GM12873 (cell line): Measurements from ENCODE around the gene NCF2.

Experiments
- TF ChIP-seq, protein P1 (sequence below): IDR thresholded peaks from 2 replicates; pipeline ENCODE4 v1.5.1; 2012; ENCODE audit warnings: low read depth, mild to moderate bottlenecking, moderate library complexity, low read length, control low read depth; ENCODE audit not compliant: insufficient read depth; ENCODE audit errors: missing control alignments

The NCF2 gene, protein sequence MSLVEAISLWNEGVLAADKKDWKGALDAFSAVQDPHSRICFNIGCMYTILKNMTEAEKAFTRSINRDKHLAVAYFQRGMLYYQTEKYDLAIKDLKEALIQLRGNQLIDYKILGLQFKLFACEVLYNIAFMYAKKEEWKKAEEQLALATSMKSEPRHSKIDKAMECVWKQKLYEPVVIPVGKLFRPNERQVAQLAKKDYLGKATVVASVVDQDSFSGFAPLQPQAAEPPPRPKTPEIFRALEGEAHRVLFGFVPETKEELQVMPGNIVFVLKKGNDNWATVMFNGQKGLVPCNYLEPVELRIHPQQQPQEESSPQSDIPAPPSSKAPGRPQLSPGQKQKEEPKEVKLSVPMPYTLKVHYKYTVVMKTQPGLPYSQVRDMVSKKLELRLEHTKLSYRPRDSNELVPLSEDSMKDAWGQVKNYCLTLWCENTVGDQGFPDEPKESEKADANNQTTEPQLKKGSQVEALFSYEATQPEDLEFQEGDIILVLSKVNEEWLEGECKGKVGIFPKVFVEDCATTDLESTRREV

DNA sequence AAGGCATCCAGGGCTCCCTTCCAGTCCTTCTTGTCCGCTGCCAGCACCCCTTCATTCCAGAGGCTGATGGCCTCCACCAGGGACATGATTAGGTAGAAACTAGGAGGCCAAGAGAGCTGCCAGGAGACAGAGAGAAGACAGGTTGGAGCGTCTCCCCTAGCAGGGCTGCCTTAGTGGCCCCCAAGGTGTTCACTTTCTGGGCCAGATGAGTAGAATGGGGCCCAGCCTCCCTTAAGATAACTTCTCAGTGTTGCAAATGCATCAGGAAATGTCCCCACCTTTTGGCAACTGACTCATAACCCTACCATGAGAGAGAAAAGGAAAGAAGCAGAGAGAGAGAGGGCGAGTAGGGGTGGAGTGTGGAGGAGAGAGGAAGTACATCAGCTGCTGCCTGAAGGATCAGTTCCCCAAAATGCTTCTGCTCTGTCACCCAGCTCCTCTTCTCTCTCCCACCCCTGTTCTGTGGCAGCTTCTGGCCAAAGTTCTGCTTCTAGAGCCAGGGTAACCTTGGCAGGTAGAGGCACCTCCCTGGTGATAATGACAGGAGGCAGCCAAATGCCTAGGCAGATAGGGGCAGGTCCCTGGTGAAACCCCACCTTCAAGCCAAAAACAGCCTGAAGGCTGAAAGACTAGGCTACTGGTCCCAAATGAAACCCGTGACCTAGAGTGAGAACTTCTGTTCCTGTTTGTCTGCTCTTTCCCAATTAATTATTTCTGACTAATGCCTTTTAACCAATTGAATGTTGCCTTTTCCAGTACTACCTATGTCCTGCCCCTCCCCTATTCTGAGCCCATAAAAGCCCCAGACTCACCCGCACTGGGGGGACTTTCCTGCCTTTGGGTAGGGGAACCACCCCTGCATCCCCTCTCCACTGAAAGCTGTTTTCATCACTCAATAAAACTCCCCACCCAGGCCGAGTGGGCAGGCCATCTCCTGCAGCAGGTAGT is at the start of gene NCF2:
Gene NCF2 (minus strand): TSS at position 216 of the 948 bp plus-strand sequence. CDS start 130 bp downstream, at position 86.
- TF ChIP-seq, protein P1, sequence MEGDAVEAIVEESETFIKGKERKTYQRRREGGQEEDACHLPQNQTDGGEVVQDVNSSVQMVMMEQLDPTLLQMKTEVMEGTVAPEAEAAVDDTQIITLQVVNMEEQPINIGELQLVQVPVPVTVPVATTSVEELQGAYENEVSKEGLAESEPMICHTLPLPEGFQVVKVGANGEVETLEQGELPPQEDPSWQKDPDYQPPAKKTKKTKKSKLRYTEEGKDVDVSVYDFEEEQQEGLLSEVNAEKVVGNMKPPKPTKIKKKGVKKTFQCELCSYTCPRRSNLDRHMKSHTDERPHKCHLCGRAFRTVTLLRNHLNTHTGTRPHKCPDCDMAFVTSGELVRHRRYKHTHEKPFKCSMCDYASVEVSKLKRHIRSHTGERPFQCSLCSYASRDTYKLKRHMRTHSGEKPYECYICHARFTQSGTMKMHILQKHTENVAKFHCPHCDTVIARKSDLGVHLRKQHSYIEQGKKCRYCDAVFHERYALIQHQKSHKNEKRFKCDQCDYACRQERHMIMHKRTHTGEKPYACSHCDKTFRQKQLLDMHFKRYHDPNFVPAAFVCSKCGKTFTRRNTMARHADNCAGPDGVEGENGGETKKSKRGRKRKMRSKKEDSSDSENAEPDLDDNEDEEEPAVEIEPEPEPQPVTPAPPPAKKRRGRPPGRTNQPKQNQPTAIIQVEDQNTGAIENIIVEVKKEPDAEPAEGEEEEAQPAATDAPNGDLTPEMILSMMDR: no peak

DNA sequence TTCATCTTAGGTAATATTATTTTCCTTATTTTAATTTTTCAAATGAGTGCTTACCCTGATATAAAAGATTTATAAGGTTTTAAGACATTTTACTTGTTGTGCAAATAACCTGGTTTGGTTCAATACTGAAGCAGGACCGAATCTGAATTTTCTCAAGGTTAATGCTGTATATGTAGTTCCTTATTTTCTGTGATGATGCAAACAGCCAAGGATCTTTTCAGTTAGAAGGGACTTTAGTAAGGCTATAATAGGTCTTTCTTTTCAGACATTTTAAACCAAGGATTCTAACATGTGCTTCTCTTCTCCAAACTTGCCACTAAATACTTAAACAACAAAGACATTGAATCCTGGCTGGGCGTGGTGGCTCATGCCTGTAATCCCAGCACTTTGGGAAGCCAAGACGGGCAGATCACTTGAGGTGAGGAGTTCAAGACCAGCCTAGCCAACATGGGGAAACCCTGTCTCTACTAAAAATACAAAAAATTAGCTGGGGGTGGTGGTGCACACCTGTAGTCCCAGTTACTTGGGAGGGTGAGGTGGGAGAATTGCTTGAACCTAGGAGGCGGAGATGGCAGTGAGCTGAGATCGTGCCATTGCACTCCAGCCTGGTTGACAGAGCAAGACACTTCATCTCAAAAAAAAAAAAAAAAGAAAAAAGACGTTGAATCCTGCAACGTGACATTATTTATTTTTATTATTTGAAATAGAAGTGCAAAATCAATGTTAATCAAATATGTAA is 48.6 kb upstream of the NCF2 start:
- TF ChIP-seq, protein P1: no peak

DNA sequence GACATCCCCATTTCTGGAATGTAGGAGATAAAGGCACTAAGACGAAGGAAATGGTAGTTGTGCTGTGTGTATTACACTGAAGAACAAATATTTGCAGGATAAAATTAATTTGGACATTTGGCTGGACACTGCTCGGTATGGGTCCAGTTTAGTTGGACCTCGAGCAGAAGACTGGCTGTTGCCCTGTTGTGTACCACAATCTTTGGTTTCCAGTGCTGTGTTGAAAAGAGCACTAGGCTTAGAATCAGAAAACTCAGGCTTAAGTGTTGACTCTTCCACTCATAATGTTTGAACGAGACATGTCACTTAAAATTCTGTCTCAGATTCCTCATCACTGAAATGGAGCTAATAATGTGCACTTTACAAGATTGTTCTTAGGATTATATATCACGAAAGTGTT is 46.5 kb upstream of the NCF2 start:
- TF ChIP-seq, protein P1: no peak

DNA sequence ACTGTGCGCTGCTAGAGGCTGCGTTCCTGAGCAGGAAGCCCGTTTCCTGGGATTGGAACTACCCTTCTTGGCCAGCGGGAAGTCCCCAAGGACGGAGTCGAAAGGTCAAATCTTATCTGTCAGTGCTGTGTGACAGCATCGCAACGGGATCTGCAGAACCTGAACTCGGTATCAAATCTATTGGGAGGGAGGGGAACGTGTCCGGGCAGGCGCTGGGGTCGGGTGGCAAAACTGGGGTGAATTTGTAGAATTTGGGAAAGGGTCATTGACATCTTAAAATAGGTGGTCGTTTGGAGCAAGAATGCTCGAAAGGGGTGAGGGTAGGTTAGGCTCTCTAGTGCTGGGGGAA is 46.0 kb upstream of the NCF2 start:
- TF ChIP-seq, protein P1: no peak

DNA sequence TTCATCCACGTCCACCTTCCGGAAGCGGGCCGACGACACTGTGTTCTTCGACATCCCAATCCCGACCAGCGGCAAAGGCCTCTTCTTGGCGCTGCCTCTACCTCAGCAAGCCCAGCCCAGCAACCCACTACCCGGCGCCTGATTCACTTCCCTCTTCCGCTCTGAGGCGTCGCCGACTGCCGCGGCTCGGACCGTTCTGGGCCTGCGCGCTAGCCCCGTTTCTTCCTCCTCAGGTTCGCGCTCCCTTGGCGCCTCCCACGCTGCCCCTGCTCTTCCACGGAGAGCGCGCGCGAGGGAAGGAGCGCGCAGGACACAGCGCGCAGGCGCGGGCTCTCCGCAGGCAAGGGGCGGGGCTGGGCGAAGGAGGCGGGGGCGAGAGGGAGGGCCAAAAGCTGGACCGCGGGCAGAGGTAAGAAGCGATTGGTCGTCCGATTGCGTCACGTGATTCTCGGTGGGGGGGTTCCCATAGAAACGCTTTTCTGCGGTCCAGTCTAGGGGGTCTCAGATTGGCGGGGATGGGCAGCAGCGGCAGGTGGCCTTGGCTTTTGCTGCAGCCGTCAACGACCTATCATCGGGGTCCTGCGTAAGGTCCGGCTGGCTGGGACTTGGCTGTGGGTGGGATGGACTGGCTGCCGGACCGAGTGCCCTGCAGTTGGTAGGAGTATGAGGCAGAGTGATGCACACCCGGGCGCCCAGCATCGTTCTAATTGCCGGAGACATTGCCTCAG is 45.5 kb upstream of the NCF2 start, which contains the start of gene ARPC5:
Gene ARPC5 (minus strand): TSS at position 178 of the 728 bp plus-strand sequence. CDS start 124 bp downstream, at position 54.
- TF ChIP-seq, protein P1: no peak

DNA sequence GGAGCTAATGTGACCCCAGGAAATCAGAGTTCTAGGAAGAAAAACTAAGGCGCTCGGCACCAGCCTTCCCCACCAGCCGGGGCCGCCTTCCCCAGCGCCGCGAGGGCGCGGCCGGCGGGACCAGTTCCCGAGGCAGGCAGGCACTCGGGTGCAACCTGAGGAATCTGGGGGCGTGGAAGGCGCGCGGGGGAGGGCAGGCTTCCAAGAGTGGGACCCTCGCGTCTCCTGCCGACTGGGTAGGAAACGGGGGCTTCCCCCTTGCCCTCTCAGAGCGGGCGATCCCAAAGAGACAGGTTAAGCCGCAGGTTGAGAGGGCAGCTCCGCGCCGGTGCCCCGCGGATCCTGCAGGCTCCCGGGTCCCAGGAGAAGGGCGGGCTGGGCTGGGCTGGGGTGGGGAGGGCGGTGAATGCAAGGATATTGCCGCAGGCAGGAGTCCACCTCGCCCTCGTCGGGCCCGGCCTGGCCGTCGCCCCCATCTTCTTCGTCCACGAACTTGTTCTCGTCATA is 44.9 kb upstream of the NCF2 start:
- TF ChIP-seq, protein P1: no peak
